ENCODE data around the gene LIG1.

Gene LIG1

GRCh38 chr19:48175578-48175977, 5.4 kb upstream of the LIG1 start:
- peak; percentile 82 for DNase-seq (ENCODE audit: low read depth)
- TF ChIP-seq MYC (IDR thresholded peaks at IDR 0.05; ENCODE audit: low read depth, low read length) (0 out of 2 replicates have a peak, but pooled peaks have one; percentile 30), CTCF (IDR thresholded peaks at IDR 0.05; ENCODE audit: low read depth, low read length) (no peak), MAX (IDR thresholded peaks at IDR 0.05; ENCODE audit: low read depth, low read length) (peak; percentile 45), POLR2A (IDR thresholded peaks at IDR 0.05; ENCODE audit: extremely low read depth, insufficient read length) (no peak)
- H3K4me3 ChIP-seq (ENCODE audit: low read depth, low read length), result no peak overlapping the region

- DNase-seq (ENCODE audit: low read depth), result no peak
- no peak overlapping the region for H3K4me3 ChIP-seq (ENCODE audit: low read depth, low read length)
- TF ChIP-seq MYC (IDR thresholded peaks at IDR 0.05; ENCODE audit: low read depth, low read length) (no peak), POLR2A (IDR thresholded peaks at IDR 0.05; ENCODE audit: extremely low read depth, insufficient read length) (no peak), MAX (IDR thresholded peaks at IDR 0.05; ENCODE audit: low read depth, low read length) (no peak), CTCF (IDR thresholded peaks at IDR 0.05; ENCODE audit: low read depth, low read length) (no peak)
Measured at GRCh38 chr19:48174445-48175030, 4.4 kb upstream of the LIG1 start.

GRCh38 chr19:48171710-48172109, 1.6 kb upstream of the LIG1 start:
- peak overlapping the region; percentile 88 for H3K4me3 ChIP-seq (ENCODE audit: low read depth, low read length)
- DNase-seq (ENCODE audit: low read depth), result no peak
- TF ChIP-seq POLR2A (IDR thresholded peaks at IDR 0.05; ENCODE audit: extremely low read depth, insufficient read length), result no peak
- no peak for TF ChIP-seq MYC (IDR thresholded peaks at IDR 0.05; ENCODE audit: low read depth, low read length)
- no peak for TF ChIP-seq CTCF (IDR thresholded peaks at IDR 0.05; ENCODE audit: low read depth, low read length)
- TF ChIP-seq MAX (IDR thresholded peaks at IDR 0.05; ENCODE audit: low read depth, low read length), result no peak

- no peak for DNase-seq (ENCODE audit: low read depth)
- TF ChIP-seq MAX (IDR thresholded peaks at IDR 0.05; ENCODE audit: low read depth, low read length) (peak; percentile 78), CTCF (IDR thresholded peaks at IDR 0.05; ENCODE audit: low read depth, low read length) (no peak), POLR2A (IDR thresholded peaks at IDR 0.05; ENCODE audit: extremely low read depth, insufficient read length) (peak; percentile 17), MYC (IDR thresholded peaks at IDR 0.05; ENCODE audit: low read depth, low read length) (peak; percentile 63)
- peak overlapping the region; percentile 88 for H3K4me3 ChIP-seq (ENCODE audit: low read depth, low read length)
Measured at GRCh38 chr19:48170817-48171347, 738 bp upstream of the LIG1 start.

- TF ChIP-seq MAX (IDR thresholded peaks at IDR 0.05; ENCODE audit: low read depth, low read length) (no peak), POLR2A (IDR thresholded peaks at IDR 0.05; ENCODE audit: extremely low read depth, insufficient read length) (no peak), MYC (IDR thresholded peaks at IDR 0.05; ENCODE audit: low read depth, low read length) (no peak)
- DNase-seq (ENCODE audit: low read depth), result peak; percentile 87
Measured at GRCh38 chr19:48169578-48169938, 586 bp downstream of the LIG1 start.

GRCh38 chr19:48168689-48169088, 1.5 kb downstream of the LIG1 start:
- peak overlapping the region; percentile 60 for H3K4me3 ChIP-seq (ENCODE audit: low read depth, low read length)
- TF ChIP-seq CTCF (IDR thresholded peaks at IDR 0.05; ENCODE audit: low read depth, low read length), result no peak
- TF ChIP-seq MAX (IDR thresholded peaks at IDR 0.05; ENCODE audit: low read depth, low read length), result no peak
- TF ChIP-seq MYC (IDR thresholded peaks at IDR 0.05; ENCODE audit: low read depth, low read length), result no peak
- no peak for TF ChIP-seq POLR2A (IDR thresholded peaks at IDR 0.05; ENCODE audit: extremely low read depth, insufficient read length)
- no peak for DNase-seq (ENCODE audit: low read depth)

More at GRCh38 chr19:48169578-48169938, 586 bp downstream of the LIG1 start:
- H3K4me3 ChIP-seq (ENCODE audit: low read depth, low read length), result peak overlapping the region; percentile 88

Data from NB4 (cell line).